GM10248 (cell line): Measurements from ENCODE around the gene CPLANE1.
"Not testable (repeated sequence)": the region's sequence is repeated elsewhere in the genome, so short reads cannot be mapped to it uniquely, and the experiment has no call there.

Experiments used
- CTCF ChIA-PET: fragments of 300-600 bp; sonication (Branson Sonifier 250); formaldehyde crosslinking; extraction: SDS; loops from one replicate; lab custom pipeline; 2021; ENCODE audit warnings: antibody characterized with exemption; lab: Yijun Ruan, JAX
- POLR2A ChIA-PET: fragments of 350-650 bp; sonication (Branson Sonifier 250); formaldehyde crosslinking; extraction: SDS; loops from one replicate; lab custom pipeline; 2020; ENCODE audit warnings: antibody characterized with exemption; lab: Yijun Ruan, JAX
- DNase-seq: peaks from one replicate; pipeline ENCODE4 v3.0.0; 2012; ENCODE audit errors: extremely low spot score
- CTCF ChIP-seq: IDR thresholded peaks from 2 replicates; pipeline ENCODE4 v1.5.1; 2012; ENCODE audit warnings: mild to moderate bottlenecking, low read depth; ENCODE audit errors: extremely low read depth, missing control alignments, control extremely low read depth

CPLANE1 gene

GRCh38 chr5:37146896-37147295, 102.3 kb downstream of the CPLANE1 start:
- DNase-seq: no peak
- CTCF ChIA-PET: interaction anchor here (1.5 kb wide), 1 partner anchor 17 kb away, joined by 4 read pairs; no protein-coding TSS in a partner anchor
- POLR2A ChIA-PET: no interaction called here
- TF ChIP-seq CTCF: no peak

- ChIA-PET CTCF (no interaction called here), POLR2A (no interaction called here)
- no peak for DNase-seq
- no peak for TF ChIP-seq CTCF
Measured at GRCh38 chr5:37136694-37137093, 112.5 kb downstream of the CPLANE1 start.

DNA sequence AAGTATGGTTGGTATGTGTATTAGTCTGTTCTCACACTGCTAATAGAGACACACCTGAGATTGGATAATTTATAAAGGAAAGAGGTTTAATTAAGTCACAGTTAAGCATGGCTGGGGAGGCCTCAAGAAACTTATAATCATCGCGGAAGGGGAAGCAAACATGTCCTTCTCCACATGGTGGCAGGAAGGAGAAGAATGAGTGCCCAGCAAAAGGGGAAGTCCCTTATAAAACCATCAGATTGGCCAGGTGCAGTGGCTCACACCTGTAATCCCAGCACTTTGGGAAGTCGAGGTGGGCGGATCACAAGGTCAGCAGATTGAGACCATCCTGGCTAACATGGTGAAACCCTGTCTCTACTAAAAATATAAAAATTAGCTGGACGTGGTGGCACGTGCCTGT, 113.9 kb downstream of the CPLANE1 start:
- DNase-seq, CTCF ChIA-PET, POLR2A ChIA-PET: not testable (repeated sequence)

- POLR2A ChIA-PET: no interaction called here
- CTCF ChIA-PET: no interaction called here
- no peak for TF ChIP-seq CTCF
- DNase-seq: no peak
Measured at GRCh38 chr5:37133939-37134338, 115.2 kb downstream of the CPLANE1 start.

DNA sequence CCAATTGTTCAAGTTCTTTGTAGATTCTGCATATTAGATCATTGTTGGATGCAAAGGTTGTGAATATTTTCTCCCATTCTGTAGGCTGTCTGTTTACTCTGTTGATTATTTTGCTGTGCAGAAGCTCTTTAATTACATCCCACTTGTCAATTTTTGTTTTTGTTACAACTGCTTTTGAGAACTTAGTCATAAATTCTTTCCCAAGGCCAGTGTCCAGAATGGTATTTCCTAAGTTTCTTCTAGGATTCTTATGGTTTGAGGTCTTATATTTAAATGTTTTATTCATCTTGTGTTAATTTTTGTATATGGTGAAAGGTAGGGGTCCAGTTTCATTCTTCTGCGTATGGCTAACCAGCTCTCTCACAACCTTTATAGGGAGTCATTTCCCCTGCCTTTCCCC, 116.5 kb downstream of the CPLANE1 start:
- ChIA-PET CTCF (interaction anchor here (1.3 kb wide), 1 partner anchor 12 kb away, joined by 3 read pairs; no protein-coding TSS in a partner anchor), POLR2A (no interaction called here)
- DNase-seq: no peak
- TF ChIP-seq CTCF: no peak

DNA sequence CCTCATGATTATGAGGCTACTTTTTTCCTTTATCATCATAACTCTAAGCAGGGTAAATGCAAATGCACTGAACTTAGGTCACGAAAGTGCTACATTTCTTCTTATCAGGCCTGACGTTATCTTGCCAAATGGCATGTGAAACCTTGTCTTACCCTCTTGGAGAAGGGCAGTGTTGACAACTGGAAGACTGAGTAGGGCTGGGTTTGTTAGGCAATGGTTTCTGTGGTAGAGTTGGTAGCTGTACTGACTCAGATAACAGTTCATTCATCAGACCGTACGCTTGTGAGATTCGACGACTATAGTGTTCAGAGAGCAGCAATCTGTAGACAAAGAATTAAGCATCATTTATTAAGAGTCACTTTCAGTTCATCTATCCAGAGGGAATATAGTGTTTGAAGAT, 127.7 kb downstream of the CPLANE1 start:
- ChIA-PET CTCF (interaction anchor here (1.0 to 1.6 kb wide), 2 partner anchors 11 to 21 kb away, joined by 3 read pairs; no protein-coding TSS in a partner anchor), POLR2A (no interaction called here)
- DNase-seq: no peak
- no peak for TF ChIP-seq CTCF

DNA sequence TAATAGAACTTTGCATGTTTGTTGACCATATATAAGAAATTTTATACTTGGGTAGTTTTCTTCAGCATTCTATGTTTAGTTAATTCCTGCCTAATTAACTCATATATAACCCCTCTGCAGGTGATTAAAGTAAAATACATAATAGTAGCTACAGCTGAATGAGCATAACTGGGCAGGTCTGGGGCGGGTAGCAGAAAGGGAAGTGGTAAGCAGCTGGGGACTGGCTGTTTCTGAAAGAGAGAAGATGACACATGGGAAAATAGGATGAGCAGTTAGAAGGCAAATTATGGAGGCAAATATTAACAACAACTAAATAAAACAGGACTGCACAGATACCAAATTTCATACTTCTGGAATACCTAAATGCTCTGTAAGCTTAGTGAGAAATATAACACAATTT, 128.1 kb downstream of the CPLANE1 start:
- no peak for TF ChIP-seq CTCF
- ChIA-PET POLR2A (no interaction called here), CTCF (interaction anchor here (1.6 kb wide), 1 partner anchor 11 kb away, joined by 3 read pairs; no protein-coding TSS in a partner anchor)
- DNase-seq: no peak
